H1 (cell line): ENCODE results near the gene TSPOAP1. TPM values are rescaled to one million over a fixed set of nuclear protein-coding genes. Genes with fewer than 3 reads are reported as not detected.

Source experiments
- BACH1 ChIP-seq: IDR thresholded peaks from 2 replicates; pipeline ENCODE4 v1.6.1; 2012; ENCODE audit warnings: low read length, improper control_type of control experiment
- NANOG ChIP-seq: IDR thresholded peaks from 2 replicates; pipeline ENCODE4 v1.6.1; 2011; ENCODE audit warnings: low read length, low read depth, mild to moderate bottlenecking, inconsistent platforms; ENCODE audit not compliant: insufficient read depth, poor library complexity, severe bottlenecking
- NRF1 ChIP-seq: IDR thresholded peaks from 2 replicates; pipeline ENCODE4 v1.6.1; 2011; ENCODE audit warnings: mild to moderate bottlenecking, low read depth, low read length, improper control_type of control experiment
- POLR2AphosphoS5 ChIP-seq: IDR thresholded peaks from 2 replicates; pipeline ENCODE4 v1.6.1; 2011; ENCODE audit warnings: low read depth, low read length
- SP2 ChIP-seq: IDR thresholded peaks from 2 replicates; pipeline ENCODE4 v1.6.1; 2012; ENCODE audit warnings: mild to moderate bottlenecking, low read length, inconsistent platforms
- ZNF274 ChIP-seq: IDR thresholded peaks from 2 replicates; pipeline ENCODE4 v1.7.0; 2012; ENCODE audit warnings: low read length, borderline replicate concordance; ENCODE audit errors: extremely low read depth
- polyA plus RNA-seq, 7 experiments: library from polyadenylated mRNA; depleted of rRNA in 3 of 7; stranded (reverse) in 5 of 7; unstranded in 2 of 7; fragments of >200 nt in 5 of 7; fragments of 200-250 nt in 2 of 7; gene quantifications; 1 replicate in 5 of 7; 2 replicates in 1 of 7; 4 replicates in 1 of 7; pipeline versions ENCODE4 v1.2.1 to v1.2.3, GENCODE V29; 2011 to 2013; ENCODE audit warnings: missing spikeins in 2 of 7, mixed read lengths in 2 of 7
- total RNA-seq: library from RNA; stranded (reverse); fragmentation: NEBNext Ultra II Directional; extraction: Animal tissue kit (Norgen Biotek cat#: 25700); gene quantifications from 2 replicates; pipeline ENCODE4 v1.2.1, GENCODE V29; 2021
- TF ChIP-seq, protein P1 (sequence below): fragments of 300-600 bp; sonication (generic); IDR thresholded peaks from 2 replicates; pipeline ENCODE4 v1.7.1; 2012; ENCODE audit warnings: low read length, moderate library complexity, mild to moderate bottlenecking, inconsistent platforms; ENCODE audit not compliant: insufficient replicate concordance
- TF ChIP-seq, protein P2 (sequence below): IDR thresholded peaks from 2 replicates; pipeline ENCODE4 v1.6.1; 2012; ENCODE audit warnings: inconsistent platforms

TSPOAP1 gene
- total and polyA plus RNA-seq, 2 of the 8 experiments (the other 6 are each of a cell fraction or from before 2014, with no cell fraction given): 7.6 to 9.2 TPM

DNA sequence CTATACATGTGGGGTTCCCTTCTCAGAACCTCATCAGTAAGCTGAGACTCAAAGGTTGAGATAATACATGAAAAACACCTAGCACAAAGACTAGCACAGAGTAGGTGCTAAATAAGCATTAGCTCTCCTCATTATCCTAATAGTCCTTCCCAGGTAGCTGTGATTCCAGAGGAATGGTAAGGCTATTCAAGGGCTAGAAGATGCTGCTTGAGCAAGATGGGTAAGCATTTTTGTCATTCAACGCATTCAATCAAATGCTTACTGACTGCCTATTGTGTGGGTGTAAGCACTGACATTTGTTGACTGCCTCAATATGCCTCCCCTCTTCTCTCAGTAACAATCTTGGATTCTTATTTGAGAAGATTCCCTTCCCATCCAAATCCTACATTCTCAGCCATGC, 19.4 kb upstream of the TSPOAP1 start (continued):
- TF ChIP-seq, protein P1, sequence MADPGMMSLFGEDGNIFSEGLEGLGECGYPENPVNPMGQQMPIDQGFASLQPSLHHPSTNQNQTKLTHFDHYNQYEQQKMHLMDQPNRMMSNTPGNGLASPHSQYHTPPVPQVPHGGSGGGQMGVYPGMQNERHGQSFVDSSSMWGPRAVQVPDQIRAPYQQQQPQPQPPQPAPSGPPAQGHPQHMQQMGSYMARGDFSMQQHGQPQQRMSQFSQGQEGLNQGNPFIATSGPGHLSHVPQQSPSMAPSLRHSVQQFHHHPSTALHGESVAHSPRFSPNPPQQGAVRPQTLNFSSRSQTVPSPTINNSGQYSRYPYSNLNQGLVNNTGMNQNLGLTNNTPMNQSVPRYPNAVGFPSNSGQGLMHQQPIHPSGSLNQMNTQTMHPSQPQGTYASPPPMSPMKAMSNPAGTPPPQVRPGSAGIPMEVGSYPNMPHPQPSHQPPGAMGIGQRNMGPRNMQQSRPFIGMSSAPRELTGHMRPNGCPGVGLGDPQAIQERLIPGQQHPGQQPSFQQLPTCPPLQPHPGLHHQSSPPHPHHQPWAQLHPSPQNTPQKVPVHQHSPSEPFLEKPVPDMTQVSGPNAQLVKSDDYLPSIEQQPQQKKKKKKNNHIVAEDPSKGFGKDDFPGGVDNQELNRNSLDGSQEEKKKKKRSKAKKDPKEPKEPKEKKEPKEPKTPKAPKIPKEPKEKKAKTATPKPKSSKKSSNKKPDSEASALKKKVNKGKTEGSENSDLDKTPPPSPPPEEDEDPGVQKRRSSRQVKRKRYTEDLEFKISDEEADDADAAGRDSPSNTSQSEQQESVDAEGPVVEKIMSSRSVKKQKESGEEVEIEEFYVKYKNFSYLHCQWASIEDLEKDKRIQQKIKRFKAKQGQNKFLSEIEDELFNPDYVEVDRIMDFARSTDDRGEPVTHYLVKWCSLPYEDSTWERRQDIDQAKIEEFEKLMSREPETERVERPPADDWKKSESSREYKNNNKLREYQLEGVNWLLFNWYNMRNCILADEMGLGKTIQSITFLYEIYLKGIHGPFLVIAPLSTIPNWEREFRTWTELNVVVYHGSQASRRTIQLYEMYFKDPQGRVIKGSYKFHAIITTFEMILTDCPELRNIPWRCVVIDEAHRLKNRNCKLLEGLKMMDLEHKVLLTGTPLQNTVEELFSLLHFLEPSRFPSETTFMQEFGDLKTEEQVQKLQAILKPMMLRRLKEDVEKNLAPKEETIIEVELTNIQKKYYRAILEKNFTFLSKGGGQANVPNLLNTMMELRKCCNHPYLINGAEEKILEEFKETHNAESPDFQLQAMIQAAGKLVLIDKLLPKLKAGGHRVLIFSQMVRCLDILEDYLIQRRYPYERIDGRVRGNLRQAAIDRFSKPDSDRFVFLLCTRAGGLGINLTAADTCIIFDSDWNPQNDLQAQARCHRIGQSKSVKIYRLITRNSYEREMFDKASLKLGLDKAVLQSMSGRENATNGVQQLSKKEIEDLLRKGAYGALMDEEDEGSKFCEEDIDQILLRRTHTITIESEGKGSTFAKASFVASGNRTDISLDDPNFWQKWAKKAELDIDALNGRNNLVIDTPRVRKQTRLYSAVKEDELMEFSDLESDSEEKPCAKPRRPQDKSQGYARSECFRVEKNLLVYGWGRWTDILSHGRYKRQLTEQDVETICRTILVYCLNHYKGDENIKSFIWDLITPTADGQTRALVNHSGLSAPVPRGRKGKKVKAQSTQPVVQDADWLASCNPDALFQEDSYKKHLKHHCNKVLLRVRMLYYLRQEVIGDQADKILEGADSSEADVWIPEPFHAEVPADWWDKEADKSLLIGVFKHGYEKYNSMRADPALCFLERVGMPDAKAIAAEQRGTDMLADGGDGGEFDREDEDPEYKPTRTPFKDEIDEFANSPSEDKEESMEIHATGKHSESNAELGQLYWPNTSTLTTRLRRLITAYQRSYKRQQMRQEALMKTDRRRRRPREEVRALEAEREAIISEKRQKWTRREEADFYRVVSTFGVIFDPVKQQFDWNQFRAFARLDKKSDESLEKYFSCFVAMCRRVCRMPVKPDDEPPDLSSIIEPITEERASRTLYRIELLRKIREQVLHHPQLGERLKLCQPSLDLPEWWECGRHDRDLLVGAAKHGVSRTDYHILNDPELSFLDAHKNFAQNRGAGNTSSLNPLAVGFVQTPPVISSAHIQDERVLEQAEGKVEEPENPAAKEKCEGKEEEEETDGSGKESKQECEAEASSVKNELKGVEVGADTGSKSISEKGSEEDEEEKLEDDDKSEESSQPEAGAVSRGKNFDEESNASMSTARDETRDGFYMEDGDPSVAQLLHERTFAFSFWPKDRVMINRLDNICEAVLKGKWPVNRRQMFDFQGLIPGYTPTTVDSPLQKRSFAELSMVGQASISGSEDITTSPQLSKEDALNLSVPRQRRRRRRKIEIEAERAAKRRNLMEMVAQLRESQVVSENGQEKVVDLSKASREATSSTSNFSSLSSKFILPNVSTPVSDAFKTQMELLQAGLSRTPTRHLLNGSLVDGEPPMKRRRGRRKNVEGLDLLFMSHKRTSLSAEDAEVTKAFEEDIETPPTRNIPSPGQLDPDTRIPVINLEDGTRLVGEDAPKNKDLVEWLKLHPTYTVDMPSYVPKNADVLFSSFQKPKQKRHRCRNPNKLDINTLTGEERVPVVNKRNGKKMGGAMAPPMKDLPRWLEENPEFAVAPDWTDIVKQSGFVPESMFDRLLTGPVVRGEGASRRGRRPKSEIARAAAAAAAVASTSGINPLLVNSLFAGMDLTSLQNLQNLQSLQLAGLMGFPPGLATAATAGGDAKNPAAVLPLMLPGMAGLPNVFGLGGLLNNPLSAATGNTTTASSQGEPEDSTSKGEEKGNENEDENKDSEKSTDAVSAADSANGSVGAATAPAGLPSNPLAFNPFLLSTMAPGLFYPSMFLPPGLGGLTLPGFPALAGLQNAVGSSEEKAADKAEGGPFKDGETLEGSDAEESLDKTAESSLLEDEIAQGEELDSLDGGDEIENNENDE: no peak
- TF ChIP-seq, protein P2, sequence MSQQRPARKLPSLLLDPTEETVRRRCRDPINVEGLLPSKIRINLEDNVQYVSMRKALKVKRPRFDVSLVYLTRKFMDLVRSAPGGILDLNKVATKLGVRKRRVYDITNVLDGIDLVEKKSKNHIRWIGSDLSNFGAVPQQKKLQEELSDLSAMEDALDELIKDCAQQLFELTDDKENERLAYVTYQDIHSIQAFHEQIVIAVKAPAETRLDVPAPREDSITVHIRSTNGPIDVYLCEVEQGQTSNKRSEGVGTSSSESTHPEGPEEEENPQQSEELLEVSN: no peak
- TF ChIP-seq ZNF274 (no peak), SP2 (no peak), NANOG (no peak), BACH1 (no peak), POLR2AphosphoS5 (no peak), NRF1 (no peak)
